GM12878 (cell line): ENCODE results near the gene FAHD2B. TPM values are rescaled to one million over a fixed set of nuclear protein-coding genes. Genes with fewer than 3 reads are reported as not detected.
"Not testable (repeated sequence)": the region's sequence is repeated elsewhere in the genome, so short reads cannot be mapped to it uniquely, and the experiment has no call there.

Experiments used
- ATAC-seq: fragments of 200-7000 bp; cut with Tn5 transposase; 3 replicates; pipeline ENCODE4 v1.9.1; 2020; ENCODE audit warnings: mild to moderate bottlenecking, moderate library complexity
- BruUV-seq: library from RNA; stranded (reverse); fragments of 400-500 nt; replicated peaks from 2 replicates; lab custom pipeline; 2021; lab: Mats Ljungman, UMichigan
- CTCF ChIA-PET: fragments of 300-600 bp; sonication (Branson Sonifier 250); formaldehyde crosslinking; extraction: SDS; loops from one replicate; lab custom pipeline; 2021; ENCODE audit warnings: inconsistent platforms; lab: Yijun Ruan, JAX
- POLR2A ChIA-PET: fragments of 350-600 bp; formaldehyde crosslinking; extraction: SDS; loops from one replicate; lab custom pipeline; 2021; ENCODE audit warnings: inconsistent platforms; lab: Charles Lee
- RAD21 ChIA-PET: fragments of 300-600 bp; sonication (Branson Sonifier 250); formaldehyde crosslinking; loops from one replicate; lab custom pipeline; 2023; ENCODE audit warnings: antibody characterized with exemption; ENCODE audit not compliant: unreplicated experiment; lab: Charles Lee
- SMC1A ChIA-PET: fragments of 300-600 bp; sonication (Branson Sonifier 250); formaldehyde crosslinking; loops from one replicate; lab custom pipeline; 2023; ENCODE audit not compliant: unreplicated experiment, uncharacterized antibody; lab: Charles Lee
- DNase-seq: peaks from one replicate; pipeline ENCODE4 v3.0.0-alpha.2; 2011; ENCODE audit warnings: low read depth, low spot score
- FAIRE-seq: peaks from 3 replicates; lab custom pipeline; 2011; peaks lifted over from hg19 to GRCh38; lab: Jason Lieb, UNC
- H2AFZ ChIP-seq: 2 replicates; pipeline ENCODE4 v1.6.0; 2011; ENCODE audit warnings: low read depth, low read length, control low read depth; ENCODE audit not compliant: control insufficient read depth
- H3K27ac ChIP-seq: 2 replicates; pipeline ENCODE4 v1.5.1; 2011; ENCODE audit warnings: control low read depth; ENCODE audit not compliant: control insufficient read depth, insufficient read depth
- H3K27me3 ChIP-seq, 2 experiments: replicated peaks in 1 of 2; 2 replicates each; pipeline versions ENCODE4 v1.6.0 to v1.6.1; 2011; ENCODE audit warnings: low read length in 1 of 2; ENCODE audit not compliant: control insufficient read depth in 2 of 2, insufficient read depth in 2 of 2
- H3K36me3 ChIP-seq, 2 experiments: 2 replicates each; pipeline ENCODE4 v1.5.1; 2011; ENCODE audit warnings: low read length in 1 of 2; ENCODE audit not compliant: control insufficient read depth in 2 of 2, insufficient read depth in 2 of 2
- H3K4me1 ChIP-seq: 2 replicates; pipeline ENCODE4 v1.6.1; 2011; ENCODE audit warnings: mild to moderate bottlenecking, low read length, moderate library complexity, mixed read lengths; ENCODE audit not compliant: control insufficient read depth, insufficient read depth
- H3K4me2 ChIP-seq: 2 replicates; pipeline ENCODE4 v1.6.0; 2011; ENCODE audit warnings: control low read depth; ENCODE audit not compliant: control insufficient read depth, insufficient read depth
- H3K4me3 ChIP-seq: fragments of 200-600 bp; sonication (generic); 2 replicates; pipeline ENCODE4 v1.5.1; 2016
- H3K79me2 ChIP-seq: 2 replicates; pipeline ENCODE4 v1.6.0; 2011; ENCODE audit warnings: low read length; ENCODE audit not compliant: control insufficient read depth, insufficient read depth
- H3K9ac ChIP-seq: 2 replicates; pipeline ENCODE4 v1.8.0; 2011; ENCODE audit warnings: low read length, control low read depth, mixed read lengths; ENCODE audit not compliant: control insufficient read depth, insufficient read depth
- H3K9me3 ChIP-seq: replicated peaks from 3 replicates; pipeline ENCODE4 v1.5.1; 2011; ENCODE audit warnings: mild to moderate bottlenecking, low read length; ENCODE audit not compliant: control insufficient read depth, insufficient read depth
- H4K20me1 ChIP-seq: 2 replicates; pipeline ENCODE4 v1.6.0; 2011; ENCODE audit not compliant: control insufficient read depth, insufficient read depth
- BACH1 ChIP-seq: fragments of 450-650 bp; IDR thresholded peaks from 2 replicates; pipeline ENCODE4 v1.6.1; 2017; ENCODE audit warnings: mild to moderate bottlenecking, borderline replicate concordance
- BHLHE40 ChIP-seq, 2 experiments: fragments of 450-650 bp in 1 of 2; IDR thresholded peaks; 2 replicates each; pipeline ENCODE4 v1.6.1; 2011 to 2017; ENCODE audit warnings: low read depth in 2 of 2, borderline replicate concordance in 1 of 2, improper control_type of control experiment in 1 of 2, low read length in 1 of 2, mild to moderate bottlenecking in 1 of 2
- DPF2 ChIP-seq: fragments of 450-650 bp; IDR thresholded peaks from 2 replicates; pipeline ENCODE4 v1.6.1; 2017; ENCODE audit warnings: mild to moderate bottlenecking
- EGR1 ChIP-seq, 2 experiments: IDR thresholded peaks; 1 replicate in 1 of 2; 2 replicates in 1 of 2; pipeline ENCODE4 v1.6.1; 2011 to 2012; ENCODE audit warnings: low read depth in 2 of 2, low read length in 2 of 2, borderline replicate concordance in 1 of 2, mild to moderate bottlenecking in 1 of 2, moderate library complexity in 1 of 2
- GATAD2B ChIP-seq: fragments of 450-650 bp; conservative IDR thresholded peaks from 2 replicates; pipeline ENCODE4 v1.6.1; 2017; ENCODE audit warnings: low read depth, mild to moderate bottlenecking, moderate library complexity
- IKZF2 ChIP-seq, 2 experiments: fragments of 450-650 bp; IDR thresholded peaks; 2 replicates each; pipeline ENCODE4 v1.6.1; 2017; ENCODE audit warnings: mild to moderate bottlenecking in 2 of 2, moderate library complexity in 2 of 2
- LARP7 ChIP-seq: fragments of 450-650 bp; IDR thresholded peaks from 2 replicates; pipeline ENCODE4 v1.6.1; 2017; ENCODE audit warnings: mild to moderate bottlenecking
- MEF2B ChIP-seq: fragments of 450-650 bp; IDR thresholded peaks from 2 replicates; pipeline ENCODE4 v1.6.1; 2018; ENCODE audit warnings: mild to moderate bottlenecking, moderate library complexity; ENCODE audit not compliant: partially characterized antibody, poor library complexity, severe bottlenecking
- NBN ChIP-seq: fragments of 450-650 bp; IDR thresholded peaks from 2 replicates; pipeline ENCODE4 v1.6.1; 2016
- NKRF ChIP-seq: fragments of 450-650 bp; conservative IDR thresholded peaks from 2 replicates; pipeline ENCODE4 v1.6.1; 2017; ENCODE audit warnings: mild to moderate bottlenecking, moderate library complexity
- POLR2A ChIP-seq: IDR thresholded peaks from 2 replicates; pipeline ENCODE4 v1.6.1; 2011; ENCODE audit warnings: low read depth, mild to moderate bottlenecking, low read length
- POLR2AphosphoS5 ChIP-seq: IDR thresholded peaks from 2 replicates; pipeline ENCODE4 v1.6.1; 2011; ENCODE audit warnings: mild to moderate bottlenecking, low read length, inconsistent platforms
- RB1 ChIP-seq: fragments of 450-650 bp; formaldehyde crosslinking; IDR thresholded peaks from 2 replicates; pipeline ENCODE4 v1.6.1; 2017; ENCODE audit warnings: mild to moderate bottlenecking, borderline replicate concordance
- TAF1 ChIP-seq: IDR thresholded peaks from 2 replicates; pipeline ENCODE4 v1.6.1; 2011; ENCODE audit warnings: mild to moderate bottlenecking, low read depth, low read length, borderline replicate concordance
- YY1 ChIP-seq: IDR thresholded peaks from 2 replicates; pipeline ENCODE4 v1.6.1; 2011; ENCODE audit warnings: low read depth, mild to moderate bottlenecking, low read length
- ZNF24 ChIP-seq: fragments of 450-650 bp; IDR thresholded peaks from 2 replicates; pipeline ENCODE4 v1.6.1; 2017; ENCODE audit warnings: antibody characterized with exemption, mild to moderate bottlenecking
- ZNF592 ChIP-seq: fragments of 450-650 bp; IDR thresholded peaks from 2 replicates; pipeline ENCODE4 v1.6.1; 2017; ENCODE audit warnings: mild to moderate bottlenecking, moderate library complexity
- WGBS: methylation state at CpG from one replicate; pipeline ENCODE4 v1.1.6; 2016; ENCODE audit warnings: low lambda C conversion rate; ENCODE audit not compliant: insufficient replicate concordance, insufficient coverage; ENCODE audit errors: missing lambda C conversion rate; 5-methylcytosine and 5-hydroxymethylcytosine counted together
- in situ Hi-C: fragments of 300-500 bp; cut with MboI; formaldehyde crosslinking; loops from 9 replicates; pipeline ENCODE4 v1.14.3; 2018; ENCODE audit warnings: mixed read lengths
- intact Hi-C: fragments of 100-400 bp; cut with micrococcal nuclease; formaldehyde crosslinking; loops from one replicate; pipeline ENCODE4 v1.14.2; 2022; ENCODE audit not compliant: unreplicated experiment
- polyA plus RNA-seq, 11 experiments: library from polyadenylated mRNA; depleted of rRNA in 4 of 11; unstranded in 6 of 11; stranded (reverse) in 5 of 11; fragments of >200 nt; fragmentation: Nextera tagmentation in 4 of 11; fragmentation: Illumina TruSeq in 1 of 11; extraction: Ambion mirVana in 4 of 11; extraction: Trizol in 1 of 11; gene quantifications; 1 replicate in 1 of 11; 2 replicates in 10 of 11; pipeline versions ENCODE4 v1.2.1 to v1.2.3, GENCODE V29; 2011 to 2016; ENCODE audit warnings: inconsistent platforms in 2 of 11, missing spikeins in 2 of 11, low read depth in 1 of 11
- total RNA-seq, 4 experiments: library from RNA; depleted of rRNA in 3 of 4; stranded (reverse); fragments of >200 nt in 3 of 4; fragmentation: Illumina TruSeq in 1 of 4; extraction: Trizol in 1 of 4; gene quantifications; 2 replicates each; pipeline versions ENCODE4 v1.2.1 to v1.2.3, GENCODE V29; 2013 to 2021

FAHD2B gene
- total and polyA plus RNA-seq, 10 of the 15 experiments (the other 5 are each of a cell fraction or from before 2014, with no cell fraction given) = 3.0 to 21.2 (median 16.9) TPM

- POLR2A ChIA-PET = interaction anchor here (0.6 to 0.7 kb wide), 2 partner anchors 18 to 552 kb away, joined by 3 to 5 read pairs; no protein-coding TSS in a partner anchor
- CTCF ChIA-PET = interaction anchor here (0.6 to 2.9 kb wide), 12 partner anchors 18 to 626 kb away, joined by 3 to 35 read pairs (median 6); partner anchors contain the start of genes ANKRD39 and CNNM3
- DNase-seq = peak; percentile 37
- Histone ChIP-seq H3K9ac (peak within 1 kb of the TSS; percentile 59), H2AFZ (peak within 1 kb of the TSS; percentile 78), H3K4me3 (peak within 1 kb of the TSS; percentile 87), H3K4me2 (peak within 1 kb of the TSS; percentile 91), H3K27ac (peak within 1 kb of the TSS; percentile 71)
- WGBS = under 1% methylated on average over 50 of the region's 74 CpGs
- BruUV-seq, H3K36me3 ChIP-seq, H3K27me3 ChIP-seq, H4K20me1 ChIP-seq, H3K9me3 ChIP-seq, H3K79me2 ChIP-seq, FAIRE-seq, H3K4me1 ChIP-seq: not testable (repeated sequence)
- RAD21 ChIA-PET = interaction anchor here (1.4 to 2.7 kb wide), 4 partner anchors 151 to 255 kb away, joined by 3 to 22 read pairs (median 6); partner anchors contain the start of gene ANKRD39
- SMC1A ChIA-PET = interaction anchor here (1.0 to 2.0 kb wide), 5 partner anchors 103 to 313 kb away, joined by 3 to 10 read pairs (median 3); partner anchors contain the start of gene ANKRD39
- ATAC-seq = peak; percentile 97
- intact Hi-C loops = loop anchor here (2.0 to 5.0 kb wide), 3 partner anchors 100 to 256 kb away; no protein-coding TSS in a partner anchor
- in situ Hi-C loops = loop anchor here (10.0 kb wide), 1 partner anchor 258 kb away; the partner anchor contains the start of gene ANKRD39
- peak; percentile 65 for TF ChIP-seq NKRF
- TF ChIP-seq NBN = peak; percentile 70
- peak; percentile 47; the same call in 1 of the 2 replicates for TF ChIP-seq RB1
- TF ChIP-seq POLR2A = peak; percentile 67
- peak; percentile 74 for TF ChIP-seq MEF2B
- TF ChIP-seq BACH1 = peak; percentile 50; the same call in 1 of the 2 replicates
- TF ChIP-seq YY1 = peak; percentile 55; the same call in 1 of the 2 replicates
- peak; percentile 83; the same call in 1 of the 2 replicates for TF ChIP-seq GATAD2B
- TF ChIP-seq LARP7 = peak; percentile 69; the same call in 1 of the 2 replicates
- TF ChIP-seq ZNF592 = peak; percentile 79
- 0 out of 2 replicates have a peak, but pooled peaks have one; percentile 18 for TF ChIP-seq TAF1
- TF ChIP-seq IKZF2 (IDR thresholded peaks at IDR 0.05) = peak in 1 of 2 experiments; percentile 73; a peak in 2 of 4 replicates
- TF ChIP-seq POLR2AphosphoS5 = peak; percentile 56; the same call in 1 of the 2 replicates
- TF ChIP-seq DPF2 = peak; percentile 84
- peak in 1 of 2 experiments; percentile 74; a peak in 3 of 4 replicates for TF ChIP-seq BHLHE40 (IDR thresholded peaks at IDR 0.05; ENCODE audit: borderline replicate concordance in 1 of 2, low read depth in 2 of 2, low read length in 1 of 2)
- TF ChIP-seq EGR1 (IDR thresholded peaks at IDR 0.05; ENCODE audit: borderline replicate concordance in 1 of 2, low read depth in 2 of 2, low read length in 2 of 2) = peak in 1 of 2 experiments; percentile 64; a peak in 1 of 3 replicates
- TF ChIP-seq ZNF24 = 0 out of 2 replicates have a peak, but pooled peaks have one; percentile 48
Observed at GRCh38 chr2:97113050-97113881, 18.6 kb upstream of the FAHD2B start, which contains the start of gene ANKRD36. Gene ANKRD36 (plus strand): TSS chr2:97113153. CDS start chr2:97113740, 587 bp downstream.
